NCI-H345 (cell line): Measurements from ENCODE around the gene MNT.

ENCODE experiments used
- DNase-seq: peaks from one replicate; lab custom pipeline; 2025; lab: John Stamatoyannopoulos, UW

MNT gene

GRCh38 chr17:2380226-2380922, 20.5 kb downstream of the MNT start:
- no peak for DNase-seq

DNA sequence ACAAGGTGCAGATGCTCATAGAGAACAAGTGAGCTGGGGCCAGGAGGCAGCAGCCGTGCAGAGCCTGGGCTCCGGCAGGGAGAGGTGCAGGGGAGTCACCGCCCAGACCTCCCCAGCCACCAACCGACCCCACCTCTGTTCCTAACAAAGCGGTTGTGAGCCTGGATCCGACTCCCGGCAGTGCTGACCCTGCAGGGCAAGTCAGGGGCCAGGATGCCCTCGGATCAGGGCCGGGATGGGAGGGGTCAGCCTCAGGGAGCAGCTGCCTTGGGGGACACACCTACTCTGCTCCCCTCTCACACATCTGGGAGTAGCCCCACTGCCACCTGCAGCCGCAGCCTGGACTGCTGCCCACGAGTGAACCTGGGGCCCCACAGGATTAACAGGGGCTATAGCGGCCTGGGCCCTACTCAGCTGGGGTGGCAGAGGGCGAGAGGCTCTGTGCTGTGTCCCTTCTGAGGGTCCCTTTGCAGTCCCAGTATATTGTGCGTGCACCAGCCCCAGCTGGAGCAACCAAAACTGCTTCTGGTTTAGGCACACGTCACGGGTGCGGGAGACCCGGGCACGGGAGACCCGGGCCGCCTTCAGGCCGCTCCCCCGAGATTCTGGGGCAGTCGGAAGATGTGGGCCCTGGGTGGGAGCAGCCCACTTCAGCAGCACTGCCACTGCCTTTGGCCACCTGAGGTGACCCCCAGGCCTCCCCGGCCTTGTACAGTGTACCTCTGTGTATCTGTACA, 21.2 kb downstream of the MNT start:
- no peak for DNase-seq

DNA sequence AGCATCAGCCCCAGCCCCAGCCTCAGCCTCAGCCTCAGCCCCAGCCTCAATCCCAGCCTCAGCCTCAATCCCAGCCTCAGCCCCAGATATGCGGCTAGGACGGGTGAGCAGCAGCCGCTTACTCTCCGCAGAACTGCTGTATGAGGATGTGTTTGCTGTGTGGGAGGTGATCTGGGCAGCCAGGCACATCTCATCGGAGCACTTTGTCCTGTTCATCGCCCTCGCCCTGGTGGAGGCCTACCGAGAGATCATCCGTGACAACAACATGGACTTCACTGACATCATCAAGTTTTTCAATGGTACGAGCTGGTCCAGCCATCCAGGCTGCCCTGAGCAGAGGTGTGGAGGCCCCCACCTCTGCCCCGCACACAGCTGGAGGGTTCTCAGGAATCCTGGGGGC, 22.0 kb downstream of the MNT start:
- DNase-seq: no peak

- no peak for DNase-seq
Measured at GRCh38 chr17:2377659-2378058, 23.2 kb downstream of the MNT start.

DNA sequence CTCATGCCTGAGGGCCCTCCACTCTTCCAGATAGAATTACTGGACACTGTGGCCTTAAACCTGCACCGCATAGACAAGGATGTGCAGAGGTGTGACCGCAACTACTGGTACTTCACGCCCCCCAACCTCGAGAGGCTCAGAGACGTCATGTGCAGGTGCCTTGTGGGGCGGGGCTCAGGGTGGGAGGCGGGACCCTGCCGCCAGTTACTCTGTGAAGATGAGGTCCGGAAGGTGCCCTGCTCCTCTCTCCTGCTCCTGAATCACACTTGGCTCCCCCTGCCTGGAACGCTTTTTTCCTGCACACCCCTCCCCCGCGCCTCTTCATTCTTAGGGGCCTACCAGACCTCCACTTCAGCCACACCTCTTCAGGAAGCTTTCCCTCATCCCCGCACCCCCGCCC, 24.8 kb downstream of the MNT start:
- no peak for DNase-seq

DNA sequence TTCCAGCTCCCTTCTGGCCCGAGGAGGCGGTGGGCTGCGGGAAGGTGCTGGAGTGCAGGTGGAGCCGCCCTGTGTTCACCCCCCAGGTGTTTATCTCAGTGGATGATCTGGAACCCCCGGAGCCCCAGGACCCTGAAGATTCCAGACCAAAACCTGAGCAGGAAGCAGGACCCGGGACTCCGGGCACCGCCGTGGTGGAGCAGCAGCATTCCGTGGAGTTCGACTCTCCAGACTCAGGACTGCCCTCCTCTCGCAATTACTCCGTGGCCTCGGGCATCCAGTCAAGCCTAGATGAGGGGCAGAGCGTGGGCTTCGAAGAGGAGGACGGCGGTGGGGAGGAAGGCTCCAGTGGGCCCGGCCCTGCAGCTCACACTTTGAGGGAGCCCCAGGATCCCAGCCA, 25.5 kb downstream of the MNT start:
- no peak for DNase-seq

DNA sequence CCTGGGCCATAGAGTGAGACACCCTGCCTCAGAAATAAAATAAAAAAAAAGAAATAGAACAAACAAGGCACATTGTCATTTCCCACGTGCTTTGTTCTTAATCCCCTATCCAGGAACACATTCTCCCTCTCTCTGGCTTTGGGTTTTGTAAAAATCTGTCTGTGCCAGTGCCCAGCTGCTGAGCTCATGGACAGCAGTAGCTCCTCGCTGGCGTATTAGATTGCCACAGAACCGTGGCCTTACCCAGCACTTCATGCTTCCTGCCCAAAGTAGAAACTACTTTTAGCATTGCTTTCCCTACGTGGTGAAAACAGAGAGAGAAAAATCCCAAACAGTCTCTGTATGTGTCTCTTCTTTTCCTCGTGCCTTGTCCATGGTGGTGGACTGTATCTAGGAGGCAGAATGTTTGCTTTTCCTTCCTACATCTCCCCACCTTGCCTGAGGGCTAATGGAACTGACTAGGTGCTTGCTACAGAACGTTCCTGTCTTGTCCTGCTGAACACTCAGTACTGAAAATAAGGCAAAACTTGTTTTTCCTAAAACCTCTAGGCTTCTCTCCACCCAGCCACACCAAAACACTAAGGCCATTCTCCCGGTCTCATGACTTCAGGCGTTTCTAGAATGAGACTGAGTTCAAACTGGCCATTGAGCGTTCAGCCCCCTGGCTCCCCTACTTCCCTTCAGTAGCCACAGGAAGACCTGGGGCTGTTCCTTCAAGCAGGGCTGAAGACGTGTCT, 26.1 kb downstream of the MNT start:
- DNase-seq: no peak

DNA sequence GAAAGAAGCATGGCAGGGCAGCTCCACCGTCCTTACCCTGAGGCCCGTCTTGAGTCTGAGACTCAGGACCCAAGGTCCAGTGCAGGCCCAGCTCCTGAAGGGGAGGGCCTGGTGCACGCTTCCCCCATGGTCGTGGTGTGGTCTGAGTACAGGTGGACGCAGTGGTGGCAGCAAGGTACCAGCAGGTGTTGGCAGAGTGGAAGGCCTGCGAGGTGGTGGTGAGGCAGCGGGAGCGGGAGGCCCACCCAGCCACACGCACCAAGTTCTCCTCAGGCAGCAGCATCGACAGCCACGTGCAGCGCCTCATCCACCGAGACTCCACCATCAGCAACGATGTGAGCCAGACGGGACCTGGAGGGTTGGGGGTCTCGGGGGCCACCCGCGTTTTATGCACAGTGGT, 27.7 kb downstream of the MNT start:
- no peak for DNase-seq

- DNase-seq: no peak
Measured at GRCh38 chr17:2372681-2373080, 28.2 kb downstream of the MNT start.

DNA sequence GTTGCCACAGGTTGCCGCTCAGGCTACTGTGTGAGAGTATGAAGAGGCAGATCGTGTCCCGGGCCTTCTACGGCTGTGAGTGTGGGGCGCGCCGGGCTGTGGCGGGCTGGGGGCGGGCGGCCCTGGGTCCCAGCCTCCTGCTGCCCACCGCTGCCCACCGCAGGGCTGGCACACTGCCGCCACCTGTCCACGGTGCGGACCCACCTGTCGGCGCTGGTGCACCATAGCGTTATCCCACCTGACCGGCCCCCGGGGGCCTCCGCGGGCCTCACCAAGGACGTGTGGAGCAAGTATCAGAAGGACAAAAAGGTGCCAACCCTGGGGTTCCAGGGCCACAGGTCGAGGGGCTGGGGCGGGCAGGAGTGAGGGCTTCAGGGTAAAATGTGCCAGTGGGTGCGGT, 28.7 kb downstream of the MNT start:
- no peak for DNase-seq

DNA sequence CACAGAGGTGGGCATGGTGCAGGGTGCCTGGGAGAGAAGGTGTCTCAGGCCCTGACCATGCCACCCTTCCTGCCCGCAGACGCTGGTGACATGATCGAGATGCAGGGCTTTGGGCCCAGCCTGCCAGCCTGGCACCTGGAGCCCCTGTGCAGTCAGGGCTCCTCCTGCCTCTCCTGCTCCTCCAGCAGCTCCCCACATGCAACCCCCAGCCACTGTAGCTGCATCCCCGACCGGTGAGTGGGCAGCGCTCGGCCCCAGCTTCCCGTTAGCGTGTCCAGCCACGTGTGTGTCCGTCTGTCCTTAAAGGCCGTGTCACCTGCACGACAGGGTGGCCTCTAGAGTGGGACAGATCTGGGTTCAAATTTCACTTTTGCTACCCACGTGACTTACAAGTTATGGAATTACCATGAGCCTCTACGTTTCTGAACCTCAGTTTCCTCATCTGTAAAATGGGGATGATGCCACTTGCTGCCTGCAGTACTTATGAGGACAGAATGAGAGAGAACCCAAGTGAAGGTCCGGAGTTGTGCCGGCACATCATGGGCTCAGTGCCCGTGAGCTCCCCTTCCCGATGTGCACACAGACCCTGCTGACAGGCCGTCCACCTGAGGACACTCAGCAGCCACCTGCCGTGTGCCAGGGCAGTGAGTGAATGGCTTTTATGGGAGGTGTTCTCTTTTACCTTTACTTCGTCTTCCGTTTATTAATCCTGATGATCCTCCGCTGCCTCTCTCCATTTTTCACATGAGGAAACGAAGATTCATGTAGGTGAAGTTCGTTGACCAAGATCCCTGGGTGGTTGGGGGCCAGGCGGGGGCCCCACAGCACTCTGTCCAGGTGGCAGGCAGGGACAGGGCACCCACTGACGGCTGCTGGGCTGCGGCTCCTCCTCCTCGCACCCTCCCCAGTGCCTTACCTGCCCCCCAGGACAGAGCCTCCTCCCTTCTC, 29.4 kb downstream of the MNT start:
- DNase-seq: no peak

GRCh38 chr17:2370211-2370589, 30.7 kb downstream of the MNT start:
- no peak for DNase-seq

GRCh38 chr17:2369551-2370210, 31.2 kb downstream of the MNT start:
- DNase-seq: no peak

DNA sequence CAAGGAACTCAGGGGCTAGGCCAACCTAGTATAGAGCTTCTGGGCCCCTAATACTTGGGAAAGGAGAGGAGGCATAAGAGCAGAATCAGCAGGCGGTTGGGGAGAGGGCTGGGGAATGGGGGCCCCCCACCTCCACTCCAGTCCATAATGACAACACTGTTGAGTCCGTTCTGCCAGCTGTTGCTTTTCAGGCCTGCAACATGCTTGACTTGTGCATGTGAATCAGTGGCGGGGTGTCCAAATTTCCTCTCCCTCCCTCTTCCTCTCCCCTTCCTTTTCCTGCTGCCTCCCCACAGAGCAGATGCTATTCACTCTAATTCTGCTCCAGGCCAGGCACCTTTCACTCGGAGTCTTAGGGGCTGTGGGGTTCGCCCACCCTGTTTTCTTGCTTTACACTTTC, 31.8 kb downstream of the MNT start:
- DNase-seq: no peak

- DNase-seq: no peak
Measured at GRCh38 chr17:2368359-2368758, 32.5 kb downstream of the MNT start.

DNA sequence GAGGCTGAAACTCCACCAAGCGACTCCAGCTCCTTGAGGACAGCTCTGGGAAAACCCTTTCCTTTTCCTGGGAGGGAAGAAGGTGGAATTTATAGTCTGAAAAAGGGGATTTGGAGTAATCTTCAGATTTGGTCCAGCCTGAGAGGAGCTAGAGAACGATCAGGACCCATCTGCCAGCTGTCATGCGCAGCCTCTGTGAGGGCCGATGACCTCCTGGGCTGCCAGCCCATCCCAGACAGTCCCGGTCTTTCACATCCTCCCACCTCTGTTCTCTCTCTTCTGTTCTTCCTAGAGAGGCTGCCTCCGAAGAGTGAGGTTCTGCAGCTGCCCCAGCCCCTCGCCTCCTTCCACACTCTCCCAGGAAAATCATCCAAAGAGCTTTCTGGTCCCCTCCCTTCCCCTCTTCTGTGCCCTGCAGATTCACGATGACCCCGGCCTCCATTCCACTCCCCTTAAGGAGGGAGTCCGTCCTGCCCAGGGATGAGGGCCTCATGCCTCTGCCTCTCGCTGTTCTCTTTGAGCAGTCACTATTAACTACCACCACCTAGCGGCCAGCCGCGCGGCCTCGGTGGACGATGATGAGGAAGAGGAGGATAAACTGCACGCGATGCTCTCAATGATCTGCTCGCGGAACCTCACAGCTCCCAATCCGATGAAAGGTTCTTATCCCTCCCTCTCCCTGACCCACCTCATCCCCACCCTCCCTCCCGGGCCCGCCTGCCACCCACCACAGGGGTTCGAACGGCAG, 33.9 kb downstream of the MNT start:
- DNase-seq: no peak

DNA sequence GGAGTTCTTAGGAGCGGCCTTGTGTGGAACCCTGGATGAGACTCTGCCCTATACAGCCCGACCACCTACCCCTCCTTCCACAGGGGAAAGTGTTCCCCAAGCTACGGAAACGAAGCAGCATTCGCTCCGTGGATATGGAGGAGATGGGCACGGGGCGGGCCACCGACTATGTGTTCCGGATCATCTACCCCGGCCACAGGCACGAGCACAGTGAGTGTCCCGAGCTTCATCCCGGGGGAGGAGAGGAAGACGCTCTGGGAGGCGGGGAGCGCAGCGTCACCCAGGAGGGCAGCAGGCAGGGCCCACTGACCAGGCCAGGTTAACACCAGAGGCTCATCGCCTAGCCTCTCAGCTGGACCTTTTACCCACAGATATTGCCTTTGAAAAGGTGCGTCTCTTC, 35.7 kb downstream of the MNT start:
- no peak for DNase-seq

DNA sequence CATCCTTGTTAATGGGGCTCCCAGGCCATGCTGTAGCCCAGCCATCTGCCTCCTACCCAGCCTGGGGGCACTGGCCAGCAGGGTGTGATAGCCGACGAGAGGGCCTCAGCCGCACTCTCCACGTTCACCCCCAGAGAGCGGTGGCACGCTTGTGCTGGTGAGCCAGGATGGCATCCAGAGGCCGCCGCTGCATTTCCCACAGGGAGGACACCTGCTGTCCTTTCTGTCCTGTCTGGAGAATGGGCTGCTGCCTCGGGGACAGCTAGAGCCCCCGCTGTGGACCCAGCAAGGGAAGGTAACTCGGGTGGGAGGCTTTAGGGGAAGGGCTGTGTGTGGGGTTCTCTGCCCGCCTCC, 36.1 kb downstream of the MNT start:
- DNase-seq: no peak

GRCh38 chr17:2363851-2364762, 36.8 kb downstream of the MNT start:
- no peak for DNase-seq

DNA sequence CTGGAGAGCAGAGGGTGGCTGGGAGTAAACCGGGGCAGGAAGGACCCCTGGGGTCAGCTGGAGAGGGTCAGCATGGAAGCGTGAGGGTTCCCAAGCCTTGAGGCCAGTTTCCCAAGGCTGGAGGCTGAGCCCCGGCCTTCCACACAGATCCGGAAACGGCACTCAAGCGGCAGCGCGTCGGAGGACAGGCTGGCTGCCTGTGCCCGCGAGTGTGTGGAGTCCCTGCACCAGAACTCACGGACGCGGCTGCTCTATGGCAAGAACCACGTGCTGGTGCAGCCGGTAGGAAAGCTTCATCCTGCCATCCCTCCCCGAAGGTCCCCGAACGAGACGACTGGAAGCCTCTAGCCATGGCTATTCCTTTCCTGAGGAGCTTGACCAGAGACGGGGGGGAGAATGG, 37.5 kb downstream of the MNT start:
- no peak for DNase-seq
